Measurements from ENCODE around the gene MSI2. TPM values are rescaled to one million over a fixed set of nuclear protein-coding genes. Genes with fewer than 3 reads are reported as not detected.

Gene MSI2
- polyA plus RNA-seq, 1 of the 3 experiments (the other 2 are of a cell fraction), result 24.1 TPM

DNA sequence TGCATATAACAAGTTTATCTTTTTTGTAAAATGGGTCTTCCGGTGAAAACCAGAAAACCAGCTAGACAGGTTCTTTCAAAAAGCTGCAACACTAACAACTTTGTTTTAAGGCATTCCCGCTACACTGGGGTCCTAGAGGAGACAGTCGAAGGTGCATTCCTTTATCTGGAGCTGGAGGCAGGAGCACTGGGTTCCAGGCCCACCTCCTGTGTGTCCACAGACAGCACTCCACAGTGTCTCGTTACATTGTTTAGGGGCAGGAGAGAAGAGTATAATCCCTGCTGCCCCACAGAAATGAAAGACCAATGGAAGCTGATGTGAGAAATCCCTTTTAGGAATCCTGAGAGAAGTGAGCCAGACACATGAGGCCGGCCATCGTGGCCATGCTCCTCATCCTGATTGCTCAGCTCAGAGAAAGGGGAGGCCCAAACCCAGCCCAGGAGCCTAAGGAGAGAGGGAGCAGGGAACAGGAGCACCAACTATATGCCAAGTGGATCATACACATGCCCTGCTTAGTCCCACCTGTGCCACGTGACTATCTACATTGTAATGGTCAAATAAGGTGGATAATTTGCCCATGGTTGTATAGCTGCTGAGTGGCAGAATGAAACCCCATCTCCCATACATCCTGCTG lies 429.3 kb downstream of the MSI2 start:
- no peaks in the 10 kb centered on the region for H3K27me3 ChIP-seq (ENCODE audit: insufficient read depth)
- H3K4me1 ChIP-seq (ENCODE audit: control insufficient read depth in 1 of 2, insufficient read depth in 2 of 2, low read depth in 1 of 2, low read length in 1 of 2), result peaks cover 0 to 32% of the 10 kb centered on the region in 2 experiments; a peak in 2 of 4 replicates
- TF ChIP-seq, protein P1, sequence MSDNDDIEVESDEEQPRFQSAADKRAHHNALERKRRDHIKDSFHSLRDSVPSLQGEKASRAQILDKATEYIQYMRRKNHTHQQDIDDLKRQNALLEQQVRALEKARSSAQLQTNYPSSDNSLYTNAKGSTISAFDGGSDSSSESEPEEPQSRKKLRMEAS (IDR thresholded peaks at IDR 0.05; ENCODE audit: low read depth), result no peak
- TF ChIP-seq, protein P2, sequence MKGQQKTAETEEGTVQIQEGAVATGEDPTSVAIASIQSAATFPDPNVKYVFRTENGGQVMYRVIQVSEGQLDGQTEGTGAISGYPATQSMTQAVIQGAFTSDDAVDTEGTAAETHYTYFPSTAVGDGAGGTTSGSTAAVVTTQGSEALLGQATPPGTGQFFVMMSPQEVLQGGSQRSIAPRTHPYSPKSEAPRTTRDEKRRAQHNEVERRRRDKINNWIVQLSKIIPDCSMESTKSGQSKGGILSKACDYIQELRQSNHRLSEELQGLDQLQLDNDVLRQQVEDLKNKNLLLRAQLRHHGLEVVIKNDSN (IDR thresholded peaks at IDR 0.05; ENCODE audit: borderline replicate concordance, low read depth), result no peak
- TF ChIP-seq TAF1 (IDR thresholded peaks at IDR 0.05; ENCODE audit: borderline replicate concordance, low read depth, low read length), result no peak
- no peak for TF ChIP-seq CHD2 (IDR thresholded peaks at IDR 0.05; ENCODE audit: low read length, partially characterized antibody)
- no peak for TF ChIP-seq MEF2A (IDR thresholded peaks at IDR 0.05; ENCODE audit: borderline replicate concordance, low read depth)
- TF ChIP-seq, protein P3, sequence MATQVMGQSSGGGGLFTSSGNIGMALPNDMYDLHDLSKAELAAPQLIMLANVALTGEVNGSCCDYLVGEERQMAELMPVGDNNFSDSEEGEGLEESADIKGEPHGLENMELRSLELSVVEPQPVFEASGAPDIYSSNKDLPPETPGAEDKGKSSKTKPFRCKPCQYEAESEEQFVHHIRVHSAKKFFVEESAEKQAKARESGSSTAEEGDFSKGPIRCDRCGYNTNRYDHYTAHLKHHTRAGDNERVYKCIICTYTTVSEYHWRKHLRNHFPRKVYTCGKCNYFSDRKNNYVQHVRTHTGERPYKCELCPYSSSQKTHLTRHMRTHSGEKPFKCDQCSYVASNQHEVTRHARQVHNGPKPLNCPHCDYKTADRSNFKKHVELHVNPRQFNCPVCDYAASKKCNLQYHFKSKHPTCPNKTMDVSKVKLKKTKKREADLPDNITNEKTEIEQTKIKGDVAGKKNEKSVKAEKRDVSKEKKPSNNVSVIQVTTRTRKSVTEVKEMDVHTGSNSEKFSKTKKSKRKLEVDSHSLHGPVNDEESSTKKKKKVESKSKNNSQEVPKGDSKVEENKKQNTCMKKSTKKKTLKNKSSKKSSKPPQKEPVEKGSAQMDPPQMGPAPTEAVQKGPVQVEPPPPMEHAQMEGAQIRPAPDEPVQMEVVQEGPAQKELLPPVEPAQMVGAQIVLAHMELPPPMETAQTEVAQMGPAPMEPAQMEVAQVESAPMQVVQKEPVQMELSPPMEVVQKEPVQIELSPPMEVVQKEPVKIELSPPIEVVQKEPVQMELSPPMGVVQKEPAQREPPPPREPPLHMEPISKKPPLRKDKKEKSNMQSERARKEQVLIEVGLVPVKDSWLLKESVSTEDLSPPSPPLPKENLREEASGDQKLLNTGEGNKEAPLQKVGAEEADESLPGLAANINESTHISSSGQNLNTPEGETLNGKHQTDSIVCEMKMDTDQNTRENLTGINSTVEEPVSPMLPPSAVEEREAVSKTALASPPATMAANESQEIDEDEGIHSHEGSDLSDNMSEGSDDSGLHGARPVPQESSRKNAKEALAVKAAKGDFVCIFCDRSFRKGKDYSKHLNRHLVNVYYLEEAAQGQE (IDR thresholded peaks at IDR 0.05; ENCODE audit: low read depth, low read length), result no peak
- TF ChIP-seq, protein P4, sequence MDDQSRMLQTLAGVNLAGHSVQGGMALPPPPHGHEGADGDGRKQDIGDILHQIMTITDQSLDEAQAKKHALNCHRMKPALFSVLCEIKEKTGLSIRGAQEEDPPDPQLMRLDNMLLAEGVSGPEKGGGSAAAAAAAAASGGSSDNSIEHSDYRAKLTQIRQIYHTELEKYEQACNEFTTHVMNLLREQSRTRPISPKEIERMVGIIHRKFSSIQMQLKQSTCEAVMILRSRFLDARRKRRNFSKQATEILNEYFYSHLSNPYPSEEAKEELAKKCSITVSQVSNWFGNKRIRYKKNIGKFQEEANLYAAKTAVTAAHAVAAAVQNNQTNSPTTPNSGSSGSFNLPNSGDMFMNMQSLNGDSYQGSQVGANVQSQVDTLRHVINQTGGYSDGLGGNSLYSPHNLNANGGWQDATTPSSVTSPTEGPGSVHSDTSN (IDR thresholded peaks at IDR 0.05), result no peak
- TF ChIP-seq, protein P5, sequence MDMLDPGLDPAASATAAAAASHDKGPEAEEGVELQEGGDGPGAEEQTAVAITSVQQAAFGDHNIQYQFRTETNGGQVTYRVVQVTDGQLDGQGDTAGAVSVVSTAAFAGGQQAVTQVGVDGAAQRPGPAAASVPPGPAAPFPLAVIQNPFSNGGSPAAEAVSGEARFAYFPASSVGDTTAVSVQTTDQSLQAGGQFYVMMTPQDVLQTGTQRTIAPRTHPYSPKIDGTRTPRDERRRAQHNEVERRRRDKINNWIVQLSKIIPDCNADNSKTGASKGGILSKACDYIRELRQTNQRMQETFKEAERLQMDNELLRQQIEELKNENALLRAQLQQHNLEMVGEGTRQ (IDR thresholded peaks at IDR 0.05; ENCODE audit: borderline replicate concordance, low read depth, low read length), result no peak
- TF ChIP-seq, protein P6, sequence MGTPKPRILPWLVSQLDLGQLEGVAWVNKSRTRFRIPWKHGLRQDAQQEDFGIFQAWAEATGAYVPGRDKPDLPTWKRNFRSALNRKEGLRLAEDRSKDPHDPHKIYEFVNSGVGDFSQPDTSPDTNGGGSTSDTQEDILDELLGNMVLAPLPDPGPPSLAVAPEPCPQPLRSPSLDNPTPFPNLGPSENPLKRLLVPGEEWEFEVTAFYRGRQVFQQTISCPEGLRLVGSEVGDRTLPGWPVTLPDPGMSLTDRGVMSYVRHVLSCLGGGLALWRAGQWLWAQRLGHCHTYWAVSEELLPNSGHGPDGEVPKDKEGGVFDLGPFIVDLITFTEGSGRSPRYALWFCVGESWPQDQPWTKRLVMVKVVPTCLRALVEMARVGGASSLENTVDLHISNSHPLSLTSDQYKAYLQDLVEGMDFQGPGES (IDR thresholded peaks at IDR 0.05; ENCODE audit: low read depth, low read length), result no peak
- H3K79me2 ChIP-seq (ENCODE audit: insufficient read depth), result no peaks in the 10 kb centered on the region
- no peak overlapping the region for H3K4me3 ChIP-seq (ENCODE audit: low read depth in 2 of 2, low read length in 1 of 2)
- no peak overlapping the region for H3K9ac ChIP-seq
- no peak overlapping the region for H3K4me2 ChIP-seq
- no peaks in the 10 kb centered on the region for H3K9me2 ChIP-seq
- 83% methylated on average over 7 of the region's 7 CpGs for WGBS (ENCODE audit: low lambda C conversion rate)
- H3K27ac ChIP-seq (ENCODE audit: low read depth in 2 of 2, low read length in 1 of 2), result peak overlapping the region in 1 of 2 experiments; percentile 97; a peak in 2 of 4 replicates
- peaks cover 14% of the 10 kb centered on the region for H3F3A ChIP-seq (replicated peaks; ENCODE audit: insufficient read depth)
- H2AFZ ChIP-seq (ENCODE audit: low read depth), result no peak overlapping the region
- H3K9me3 ChIP-seq, result no peaks in the 10 kb centered on the region
- ChIA-PET CTCF (interaction anchor here (0.6 to 4.8 kb wide), 15 partner anchors 9 to 564 kb away, joined by 3 to 20 read pairs (median 3); no protein-coding TSS in a partner anchor), POLR2A (interaction anchor here (1.0 kb wide), 1 partner anchor 88 kb away, joined by 3 read pairs; no protein-coding TSS in a partner anchor)
- no peak for DNase-seq
- peaks cover 0 to 2% of the 10 kb centered on the region in 2 experiments for H3K36me3 ChIP-seq (replicated peaks in 1 of 2; ENCODE audit: control insufficient read depth in 1 of 2, insufficient read depth in 2 of 2, low read length in 1 of 2)
- no peaks in the 10 kb centered on the region for H4K20me1 ChIP-seq (ENCODE audit: insufficient read depth)
